ENCODE results near the gene LRP1B. TPM values are rescaled to one million over a fixed set of nuclear protein-coding genes. Genes with fewer than 3 reads are reported as not detected.

The LRP1B gene
- total RNA-seq, 1 donor from 2014 or later = 8.8 TPM

GRCh38 chr2:141906678-141907077 lies 224.1 kb downstream of the LRP1B start:
- Histone ChIP-seq H3K27me3 (no peaks in the 10 kb centered on the region), H3K27ac (no peak overlapping the region)
- TF ChIP-seq POLR2AphosphoS5 (IDR thresholded peaks at IDR 0.05; ENCODE audit: insufficient read depth in 1 of 2, low read depth in 1 of 2) (no peak), CTCF (IDR thresholded peaks at IDR 0.05) (no peak), POLR2A (IDR thresholded peaks at IDR 0.05) (no peak)

GRCh38 chr2:141900826-141901225 lies 230.0 kb downstream of the LRP1B start:
- Histone ChIP-seq H3K36me3 (no peaks in the 10 kb centered on the region), H3K9me3 (no peaks in the 10 kb centered on the region), H3K27ac (no peak overlapping the region), H3K4me1 (no peaks in the 10 kb centered on the region), H3K4me3 (no peak overlapping the region), H3K27me3 (no peaks in the 10 kb centered on the region)
- no peak for DNase-seq (ENCODE audit: extremely low spot score in 2 of 2)
- TF ChIP-seq CTCF (IDR thresholded peaks at IDR 0.05) = no peak
- no peak for TF ChIP-seq POLR2A (IDR thresholded peaks at IDR 0.05)
- TF ChIP-seq POLR2AphosphoS5 (IDR thresholded peaks at IDR 0.05; ENCODE audit: insufficient read depth in 1 of 2, low read depth in 1 of 2) = no peak
- intact Hi-C loops (cut with DNase I) = no loop called here

More at GRCh38 chr2:141906678-141907077, 224.1 kb downstream of the LRP1B start:
- intact Hi-C loops (cut with DNase I) = no loop called here
- Histone ChIP-seq H3K9me3 (no peaks in the 10 kb centered on the region), H3K4me1 (no peaks in the 10 kb centered on the region), H3K4me3 (no peak overlapping the region), H3K36me3 (no peaks in the 10 kb centered on the region)
- DNase-seq (ENCODE audit: extremely low spot score in 2 of 2) = no peak

GRCh38 chr2:141899740-141900139 lies 231.1 kb downstream of the LRP1B start:
- no peak overlapping the region for H3K4me3 ChIP-seq
- H3K4me1 ChIP-seq = no peaks in the 10 kb centered on the region
- no peak for TF ChIP-seq POLR2AphosphoS5 (IDR thresholded peaks at IDR 0.05; ENCODE audit: insufficient read depth in 1 of 2, low read depth in 1 of 2)
- no peak for TF ChIP-seq CTCF (IDR thresholded peaks at IDR 0.05)
- TF ChIP-seq POLR2A (IDR thresholded peaks at IDR 0.05) = no peak
- no peaks in the 10 kb centered on the region for H3K9me3 ChIP-seq
- no peak overlapping the region for H3K27ac ChIP-seq
- H3K27me3 ChIP-seq = no peaks in the 10 kb centered on the region
- intact Hi-C loops (cut with DNase I) = no loop called here
- DNase-seq (ENCODE audit: extremely low spot score in 2 of 2) = no peak
- no peaks in the 10 kb centered on the region for H3K36me3 ChIP-seq

GRCh38 chr2:141889788-141890187 lies 241.0 kb downstream of the LRP1B start:
- Histone ChIP-seq H3K4me3 (no peak overlapping the region), H3K27ac (no peak overlapping the region), H3K4me1 (no peaks in the 10 kb centered on the region), H3K36me3 (no peaks in the 10 kb centered on the region), H3K27me3 (no peaks in the 10 kb centered on the region), H3K9me3 (no peaks in the 10 kb centered on the region)
- TF ChIP-seq POLR2AphosphoS5 (IDR thresholded peaks at IDR 0.05; ENCODE audit: insufficient read depth in 1 of 2, low read depth in 1 of 2) = no peak
- TF ChIP-seq CTCF (IDR thresholded peaks at IDR 0.05) = no peak
- TF ChIP-seq POLR2A (IDR thresholded peaks at IDR 0.05) = no peak
- intact Hi-C loops (cut with DNase I) = no loop called here
- no peak for DNase-seq (ENCODE audit: extremely low spot score in 2 of 2)

GRCh38 chr2:141888987-141889555 lies 241.7 kb downstream of the LRP1B start:
- H3K36me3 ChIP-seq = no peaks in the 10 kb centered on the region
- no peak for DNase-seq (ENCODE audit: extremely low spot score in 2 of 2)
- H3K27ac ChIP-seq = no peak overlapping the region
- no peaks in the 10 kb centered on the region for H3K9me3 ChIP-seq
- no peak for TF ChIP-seq POLR2A (IDR thresholded peaks at IDR 0.05)
- TF ChIP-seq POLR2AphosphoS5 (IDR thresholded peaks at IDR 0.05; ENCODE audit: insufficient read depth in 1 of 2, low read depth in 1 of 2) = no peak
- no peak for TF ChIP-seq CTCF (IDR thresholded peaks at IDR 0.05)
- intact Hi-C loops (cut with DNase I) = no loop called here
- H3K4me1 ChIP-seq = no peaks in the 10 kb centered on the region
- no peaks in the 10 kb centered on the region for H3K27me3 ChIP-seq
- H3K4me3 ChIP-seq = no peak overlapping the region

Data from vagina (tissue), 2 donors.